GM19099 (cell line): ENCODE results near the gene DDX27.
A peak's percentile ranks its signal among the peaks of the same experiment; 100 is the strongest.

Source experiments
- POLR2A ChIP-seq: IDR thresholded peaks from 3 replicates; pipeline ENCODE4 v1.6.1; 2011; ENCODE audit warnings: low read depth; ENCODE audit not compliant: insufficient read length; ENCODE audit errors: extremely low read depth

Gene DDX27

GRCh38 chr20:49286689-49287551 lies 67.7 kb downstream of the DDX27 start:
- TF ChIP-seq POLR2A: no peak

GRCh38 chr20:49287555-49288249 lies 68.5 kb downstream of the DDX27 start:
- TF ChIP-seq POLR2A: peak; percentile 51

- TF ChIP-seq POLR2A: no peak
Observed at GRCh38 chr20:49288250-49288751, 69.1 kb downstream of the DDX27 start.

- no peak for TF ChIP-seq POLR2A
Observed at GRCh38 chr20:49288784-49289696, 69.8 kb downstream of the DDX27 start.

- no peak for TF ChIP-seq POLR2A
Observed at GRCh38 chr20:49290608-49291191, 71.5 kb downstream of the DDX27 start.

GRCh38 chr20:49291200-49291599 lies 72.0 kb downstream of the DDX27 start:
- TF ChIP-seq POLR2A: no peak

GRCh38 chr20:49292010-49292409 lies 72.8 kb downstream of the DDX27 start:
- TF ChIP-seq POLR2A: no peak

- TF ChIP-seq POLR2A: no peak
Observed at GRCh38 chr20:49293122-49293521, 73.9 kb downstream of the DDX27 start.
